LNCaP clone FGC (cell line): ENCODE measurements around the gene COPS2.

ENCODE experiments used
- DNase-seq: peaks from one replicate; pipeline ENCODE4 v3.0.0-alpha.2; 2011; ENCODE audit warnings: low read depth
- H3K4me3 ChIP-seq: 2 replicates; pipeline ENCODE4 v1.5.1; 2011; ENCODE audit warnings: mild to moderate bottlenecking, low read depth, low read length, control low read depth
- CTCF ChIP-seq: IDR thresholded peaks from 2 replicates; pipeline ENCODE4 v1.5.1; 2012; ENCODE audit warnings: mild to moderate bottlenecking; ENCODE audit not compliant: control insufficient read depth, insufficient read depth; ENCODE audit errors: extremely low read depth

COPS2 gene

DNA sequence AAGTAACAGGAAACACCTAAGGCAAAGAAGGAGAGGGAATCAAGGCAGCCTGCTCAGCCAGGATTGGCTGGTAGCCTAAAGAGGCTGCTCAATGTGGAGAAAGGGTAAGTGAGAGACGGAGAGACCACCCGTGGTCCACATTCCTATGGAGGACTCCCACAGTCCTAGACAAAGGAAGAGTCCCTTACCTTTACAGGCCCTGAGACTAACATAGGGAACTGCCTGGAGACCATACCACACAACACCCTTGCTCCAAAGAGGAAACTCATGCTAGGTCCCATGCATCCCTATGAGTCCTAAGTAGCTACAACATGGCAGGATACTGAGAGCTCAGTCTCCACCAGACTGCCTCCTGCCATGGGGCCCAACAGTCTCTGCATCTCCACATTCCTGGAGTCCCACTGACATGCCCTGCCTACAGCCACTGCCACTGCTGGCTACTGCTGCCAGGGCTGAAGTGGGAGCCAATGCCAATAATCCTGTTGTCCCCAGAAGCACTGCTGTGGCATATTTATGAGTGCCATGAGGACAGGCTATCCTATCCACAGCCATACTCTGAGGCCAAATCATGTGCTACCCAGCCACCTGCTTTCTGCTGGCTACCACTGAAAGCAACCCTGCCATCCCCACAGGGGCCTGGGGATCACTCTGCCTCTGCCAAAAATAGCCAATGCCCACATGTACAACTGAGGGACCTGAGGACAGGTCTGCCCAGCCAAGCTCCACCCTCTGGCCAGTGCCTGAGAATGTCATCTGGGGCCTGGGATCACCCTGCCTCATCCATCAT is 45.0 kb downstream of the COPS2 start:
- DNase-seq: no peak
- no peak for TF ChIP-seq CTCF
- H3K4me3 ChIP-seq: no peak overlapping the region

DNA sequence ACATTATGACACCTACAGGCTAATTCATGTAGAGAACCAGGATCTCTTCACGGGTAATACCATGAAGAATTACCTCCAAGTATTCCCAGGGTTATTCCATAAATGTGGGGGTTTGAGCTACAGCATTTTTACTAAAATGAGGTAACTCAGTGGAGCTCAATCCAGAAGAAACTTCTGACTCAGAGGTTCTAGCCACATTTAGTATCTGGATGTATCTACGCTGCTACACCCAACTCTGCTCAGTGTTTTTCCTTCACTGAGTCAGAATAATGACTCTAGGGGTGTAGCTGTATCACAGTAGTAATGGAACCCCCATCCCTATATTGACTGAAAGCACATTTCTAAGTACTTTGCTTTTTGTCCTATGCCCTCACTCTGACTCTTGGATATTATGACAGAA is 52.4 kb downstream of the COPS2 start:
- TF ChIP-seq CTCF: no peak
- no peak for DNase-seq
- H3K4me3 ChIP-seq: no peak overlapping the region

DNA sequence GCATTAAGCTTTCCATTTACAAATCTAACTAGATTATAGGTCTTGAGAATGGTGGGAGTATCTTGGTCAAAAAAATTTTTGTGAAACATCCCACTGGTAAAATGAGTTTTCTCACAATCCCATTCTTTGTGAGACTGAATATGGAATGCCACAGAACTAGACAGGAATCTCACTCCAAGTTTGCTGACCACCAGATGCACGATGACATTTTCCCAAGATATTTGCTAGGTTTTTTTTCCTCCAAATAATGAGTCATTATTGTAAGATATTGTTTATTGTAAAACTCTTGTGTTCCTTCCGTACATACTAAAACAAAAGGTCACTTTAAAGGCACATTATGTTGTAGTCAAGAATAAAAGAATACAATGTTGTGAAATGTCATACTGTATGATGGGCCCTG is 53.9 kb downstream of the COPS2 start:
- DNase-seq: no peak
- H3K4me3 ChIP-seq: no peak overlapping the region
- no peak for TF ChIP-seq CTCF

- H3K4me3 ChIP-seq: no peak overlapping the region
- no peak for TF ChIP-seq CTCF
- no peak for DNase-seq
These were observed 59.2 kb downstream of the COPS2 start for GRCh38 chr15:49096090-49096750.

GRCh38 chr15:49094923-49095322 is 60.5 kb downstream of the COPS2 start:
- no peak overlapping the region for H3K4me3 ChIP-seq
- no peak for DNase-seq
- TF ChIP-seq CTCF: no peak

DNA sequence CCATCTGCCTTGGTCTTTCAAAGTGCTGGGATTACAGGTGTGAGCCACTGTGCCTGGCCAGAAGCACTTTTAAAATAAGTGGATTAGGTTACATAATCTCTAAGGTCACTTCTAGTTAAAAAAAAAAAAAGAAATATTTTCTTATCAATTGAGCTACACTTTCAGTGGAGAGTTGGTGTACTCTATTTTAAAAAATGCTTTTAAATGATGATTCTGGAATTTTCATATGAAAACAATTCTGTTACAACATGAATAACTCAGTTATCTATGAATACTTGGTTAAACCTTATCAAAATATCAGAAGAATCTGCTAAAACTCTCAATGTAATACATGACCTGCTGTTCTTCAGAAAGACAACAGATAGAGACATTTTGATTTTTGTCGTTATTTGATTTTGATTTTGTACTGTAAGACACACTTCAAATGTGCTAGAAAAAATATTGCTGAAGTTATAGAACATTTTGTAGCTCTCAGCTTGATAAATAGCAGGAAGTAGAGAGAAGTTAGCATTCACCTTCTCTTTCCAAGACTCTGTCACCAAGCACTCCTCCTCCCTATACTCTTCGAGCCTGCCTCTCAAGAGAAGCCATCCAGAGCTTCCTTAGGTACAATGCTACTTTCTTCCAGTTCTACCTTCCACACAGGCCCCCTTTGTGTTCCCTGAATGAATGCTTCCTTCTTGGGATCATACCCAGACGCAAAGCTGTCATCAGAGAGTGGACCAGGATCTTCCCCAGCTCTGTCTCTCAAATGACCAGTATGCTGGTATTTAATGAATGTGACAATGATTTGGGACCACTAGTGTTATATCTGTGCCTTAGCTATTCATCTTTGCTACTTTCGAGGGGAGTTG is 61.9 kb downstream of the COPS2 start:
- no peak overlapping the region for H3K4me3 ChIP-seq
- no peak for DNase-seq
- no peak for TF ChIP-seq CTCF
